Fibroblast of the conjunctiva (primary cell): ENCODE results near the gene GBF1.

ENCODE experiments used
- DNase-seq: peaks from one replicate; pipeline ENCODE4 v3.0.0-alpha.2; 2010; ENCODE audit warnings: low read depth

Gene GBF1

GRCh38 chr10:102394801-102395399, 149.6 kb downstream of the GBF1 start:
- DNase-seq, result no peak

DNA sequence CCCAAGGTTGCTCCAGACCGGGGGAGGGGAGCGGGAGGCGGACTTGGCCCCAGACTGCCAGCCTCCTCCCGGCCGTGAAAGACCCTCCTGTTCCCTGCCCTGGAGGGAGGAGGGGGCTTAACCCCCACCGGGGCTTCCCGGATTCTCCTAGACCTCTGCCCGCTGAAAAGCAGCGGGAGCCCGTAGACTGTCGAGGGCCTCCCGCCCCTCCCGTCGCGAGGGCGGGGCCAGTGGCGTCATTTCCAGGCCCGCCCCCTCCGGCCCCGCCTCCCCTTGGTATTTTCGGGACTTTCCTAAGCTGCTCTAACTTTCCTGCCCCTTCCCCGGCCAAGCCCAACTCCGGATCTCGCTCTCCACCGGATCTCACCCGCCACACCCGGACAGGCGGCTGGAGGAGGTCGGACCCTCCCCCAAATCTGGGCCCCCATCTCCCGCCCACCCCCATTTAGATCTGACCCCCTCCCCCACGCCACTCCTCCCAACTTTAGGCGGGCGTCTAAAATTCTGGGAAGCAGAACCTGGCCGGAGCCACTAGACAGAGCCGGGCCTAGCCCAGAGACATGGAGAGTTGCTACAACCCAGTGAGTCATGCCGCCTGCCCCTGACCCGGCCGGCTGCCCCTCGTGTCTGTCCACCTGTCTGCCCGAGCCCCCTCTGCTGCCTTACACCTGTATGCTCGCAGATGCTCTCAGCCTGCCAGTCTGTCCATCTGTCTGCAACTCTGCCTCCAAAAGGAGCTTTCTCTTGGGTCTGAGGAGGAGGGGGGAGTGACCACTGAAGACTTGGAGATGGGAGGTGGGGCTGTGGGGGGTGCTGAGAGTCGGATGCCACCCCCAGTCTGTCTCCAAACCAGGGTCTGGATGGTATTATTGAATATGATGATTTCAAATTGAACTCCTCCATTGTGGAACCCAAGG, 150.3 kb downstream of the GBF1 start, which contains the start of gene NFKB2:
NFKB2 (plus strand) TSS at position 306 of the 917 bp plus-strand sequence; CDS start at position 561, 255 bp downstream.
- peak; percentile 63 for DNase-seq

GRCh38 chr10:102396317-102396650, 151.0 kb downstream of the GBF1 start:
- no peak for DNase-seq

DNA sequence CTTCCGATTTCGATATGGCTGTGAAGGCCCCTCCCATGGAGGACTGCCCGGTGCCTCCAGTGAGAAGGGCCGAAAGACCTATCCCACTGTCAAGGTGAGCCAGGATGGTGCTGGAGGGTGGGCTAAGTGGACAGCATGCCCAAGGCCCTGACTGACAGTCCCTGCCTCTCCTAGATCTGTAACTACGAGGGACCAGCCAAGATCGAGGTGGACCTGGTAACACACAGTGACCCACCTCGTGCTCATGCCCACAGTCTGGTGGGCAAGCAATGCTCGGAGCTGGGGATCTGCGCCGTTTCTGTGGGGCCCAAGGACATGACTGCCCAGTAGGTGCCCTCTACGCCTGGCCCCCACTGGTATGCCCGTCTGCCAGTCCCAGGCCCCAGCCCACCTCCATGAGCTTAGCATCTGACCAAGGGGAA, 151.4 kb downstream of the GBF1 start:
- DNase-seq, result no peak

DNA sequence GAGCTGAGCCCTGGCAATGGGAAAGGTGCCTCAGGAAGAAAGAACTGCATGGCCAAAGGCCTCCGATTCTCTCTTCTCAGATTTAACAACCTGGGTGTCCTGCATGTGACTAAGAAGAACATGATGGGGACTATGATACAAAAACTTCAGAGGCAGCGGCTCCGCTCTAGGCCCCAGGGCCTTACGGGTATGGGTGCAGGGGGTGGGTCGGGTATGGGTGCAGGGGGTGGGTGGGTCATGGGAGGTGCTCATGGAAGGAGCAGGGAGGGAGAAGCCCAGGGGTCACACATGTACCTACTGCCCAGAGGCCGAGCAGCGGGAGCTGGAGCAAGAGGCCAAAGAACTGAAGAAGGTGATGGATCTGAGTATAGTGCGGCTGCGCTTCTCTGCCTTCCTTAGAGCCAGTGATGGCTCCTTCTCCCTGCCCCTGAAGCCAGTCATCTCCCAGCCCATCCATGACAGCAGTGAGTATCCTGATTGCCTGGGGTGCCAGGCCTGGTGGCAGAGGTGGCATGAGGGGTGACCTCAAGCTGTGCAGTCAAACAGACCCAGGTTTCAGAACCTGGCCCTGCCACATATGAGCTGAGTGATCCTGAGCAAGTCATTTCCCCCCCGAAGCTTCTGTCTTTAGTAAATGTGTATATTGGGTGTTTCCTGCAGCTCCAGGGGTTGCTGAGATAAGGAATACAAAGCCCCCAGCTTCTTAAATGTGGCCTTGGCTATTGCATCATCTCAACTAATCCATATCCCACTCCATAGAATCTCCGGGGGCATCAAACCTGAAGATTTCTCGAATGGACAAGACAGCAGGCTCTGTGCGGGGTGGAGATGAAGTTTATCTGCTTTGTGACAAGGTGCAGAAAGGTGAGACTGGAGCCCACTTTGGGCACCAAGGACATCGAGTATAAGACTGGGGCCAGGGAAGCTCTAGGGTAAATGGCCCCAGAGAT, 152.2 kb downstream of the GBF1 start:
- DNase-seq, result no peak

DNA sequence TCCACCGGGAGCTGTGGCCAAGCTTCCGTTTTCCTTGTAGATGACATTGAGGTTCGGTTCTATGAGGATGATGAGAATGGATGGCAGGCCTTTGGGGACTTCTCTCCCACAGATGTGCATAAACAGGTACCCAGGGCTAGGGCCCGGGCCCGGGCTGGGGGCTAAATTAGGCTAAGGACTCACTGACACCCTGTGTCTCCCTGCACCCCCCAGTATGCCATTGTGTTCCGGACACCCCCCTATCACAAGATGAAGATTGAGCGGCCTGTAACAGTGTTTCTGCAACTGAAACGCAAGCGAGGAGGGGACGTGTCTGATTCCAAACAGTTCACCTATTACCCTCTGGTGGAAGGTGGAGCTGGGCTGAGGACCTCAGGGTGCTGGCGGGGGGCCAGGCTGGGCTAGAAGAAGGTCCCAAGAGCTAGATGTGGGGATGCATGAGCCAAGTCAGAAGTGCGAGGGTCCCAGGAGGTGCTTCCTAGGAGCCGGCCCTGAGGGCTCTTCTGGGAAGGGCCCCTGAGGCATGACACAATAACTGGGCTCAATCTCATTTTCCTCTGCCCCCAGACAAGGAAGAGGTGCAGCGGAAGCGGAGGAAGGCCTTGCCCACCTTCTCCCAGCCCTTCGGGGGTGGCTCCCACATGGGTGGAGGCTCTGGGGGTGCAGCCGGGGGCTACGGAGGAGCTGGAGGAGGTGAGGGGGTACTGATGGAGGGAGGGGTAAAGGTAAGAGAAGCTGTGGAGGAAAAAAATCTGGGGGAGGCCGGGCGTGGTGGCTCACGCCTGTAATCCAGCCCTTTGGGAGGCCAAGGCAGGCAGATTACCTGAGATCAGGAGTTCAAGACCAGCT, 153.1 kb downstream of the GBF1 start:
- DNase-seq, result no peak

DNA sequence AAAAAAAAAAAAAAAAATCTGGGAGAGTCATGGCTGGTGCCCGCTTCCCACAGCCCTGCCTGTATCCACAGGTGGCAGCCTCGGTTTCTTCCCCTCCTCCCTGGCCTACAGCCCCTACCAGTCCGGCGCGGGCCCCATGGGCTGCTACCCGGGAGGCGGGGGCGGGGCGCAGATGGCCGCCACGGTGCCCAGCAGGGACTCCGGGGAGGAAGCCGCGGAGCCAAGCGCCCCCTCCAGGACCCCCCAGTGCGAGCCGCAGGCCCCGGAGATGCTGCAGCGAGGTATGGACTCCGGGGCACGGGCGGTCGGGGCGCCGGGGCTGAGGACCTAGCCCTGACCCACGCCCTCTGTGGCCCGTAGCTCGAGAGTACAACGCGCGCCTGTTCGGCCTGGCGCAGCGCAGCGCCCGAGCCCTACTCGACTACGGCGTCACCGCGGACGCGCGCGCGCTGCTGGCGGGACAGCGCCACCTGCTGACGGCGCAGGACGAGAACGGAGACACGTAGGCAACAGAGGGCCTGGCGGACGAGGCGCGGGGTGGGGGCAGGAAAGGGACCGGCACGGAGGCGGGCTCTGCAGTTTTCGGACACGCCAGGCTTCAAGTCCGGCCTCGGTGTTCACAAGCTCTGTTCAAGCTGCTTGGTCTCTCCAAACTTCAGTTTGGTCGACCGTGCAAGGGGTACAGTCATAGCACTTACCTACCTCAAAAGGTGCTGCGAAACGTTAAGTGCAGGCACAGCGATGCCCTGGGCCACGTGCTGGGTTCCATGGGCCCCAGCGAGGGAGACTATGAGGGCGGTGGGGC, 154.1 kb downstream of the GBF1 start:
- DNase-seq, result peak; percentile 68

- no peak for DNase-seq
Measured at GRCh38 chr10:102400076-102400475, 154.7 kb downstream of the GBF1 start.

GRCh38 chr10:102400598-102401341, 155.4 kb downstream of the GBF1 start:
- no peak for DNase-seq

GRCh38 chr10:102401342-102401654, 156.0 kb downstream of the GBF1 start:
- no peak for DNase-seq

DNA sequence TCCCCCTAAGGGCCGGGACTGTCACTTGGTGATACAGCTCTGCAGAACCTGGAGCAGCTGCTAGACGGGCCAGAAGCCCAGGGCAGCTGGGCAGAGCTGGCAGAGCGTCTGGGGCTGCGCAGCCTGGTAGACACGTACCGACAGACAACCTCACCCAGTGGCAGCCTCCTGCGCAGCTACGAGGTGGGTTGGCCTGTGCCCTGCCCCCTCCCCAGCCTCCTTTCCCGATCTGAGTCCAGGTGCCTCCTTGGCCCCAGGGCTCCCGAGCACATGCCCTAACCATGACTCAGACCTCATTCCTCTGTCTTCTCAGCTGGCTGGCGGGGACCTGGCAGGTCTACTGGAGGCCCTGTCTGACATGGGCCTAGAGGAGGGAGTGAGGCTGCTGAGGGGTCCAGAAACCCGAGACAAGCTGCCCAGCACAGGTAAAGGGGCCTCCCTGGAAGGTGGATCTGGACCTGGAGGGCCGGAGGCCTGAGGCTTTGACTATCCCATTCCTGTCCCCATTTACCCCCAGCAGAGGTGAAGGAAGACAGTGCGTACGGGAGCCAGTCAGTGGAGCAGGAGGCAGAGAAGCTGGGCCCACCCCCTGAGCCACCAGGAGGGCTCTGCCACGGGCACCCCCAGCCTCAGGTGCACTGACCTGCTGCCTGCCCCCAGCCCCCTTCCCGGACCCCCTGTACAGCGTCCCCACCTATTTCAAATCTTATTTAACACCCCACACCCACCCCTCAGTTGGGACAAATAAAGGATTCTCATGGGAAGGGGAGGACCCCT, 156.6 kb downstream of the GBF1 start:
- no peak for DNase-seq

DNA sequence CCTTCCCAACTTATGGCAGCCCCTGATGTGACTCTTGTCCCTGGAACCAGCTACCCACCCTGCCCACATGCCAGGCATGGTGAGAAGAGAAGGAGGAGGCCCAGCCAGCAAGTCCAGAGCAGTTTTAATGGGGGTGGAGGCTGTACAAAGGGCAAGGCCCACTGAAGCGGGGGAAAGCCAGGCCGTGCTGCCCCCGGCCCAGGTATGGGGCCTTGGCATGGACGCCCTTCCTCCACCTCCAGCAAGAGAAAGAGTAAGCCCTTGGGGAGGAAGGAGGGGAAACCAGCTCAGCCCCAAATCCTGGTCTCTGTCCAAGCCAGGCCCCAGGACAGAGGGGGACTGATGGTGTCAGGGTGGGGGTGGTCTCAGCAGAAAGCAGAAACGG, 157.2 kb downstream of the GBF1 start:
- no peak for DNase-seq

- DNase-seq, result no peak
Measured at GRCh38 chr10:102403115-102403514, 157.8 kb downstream of the GBF1 start.

DNA sequence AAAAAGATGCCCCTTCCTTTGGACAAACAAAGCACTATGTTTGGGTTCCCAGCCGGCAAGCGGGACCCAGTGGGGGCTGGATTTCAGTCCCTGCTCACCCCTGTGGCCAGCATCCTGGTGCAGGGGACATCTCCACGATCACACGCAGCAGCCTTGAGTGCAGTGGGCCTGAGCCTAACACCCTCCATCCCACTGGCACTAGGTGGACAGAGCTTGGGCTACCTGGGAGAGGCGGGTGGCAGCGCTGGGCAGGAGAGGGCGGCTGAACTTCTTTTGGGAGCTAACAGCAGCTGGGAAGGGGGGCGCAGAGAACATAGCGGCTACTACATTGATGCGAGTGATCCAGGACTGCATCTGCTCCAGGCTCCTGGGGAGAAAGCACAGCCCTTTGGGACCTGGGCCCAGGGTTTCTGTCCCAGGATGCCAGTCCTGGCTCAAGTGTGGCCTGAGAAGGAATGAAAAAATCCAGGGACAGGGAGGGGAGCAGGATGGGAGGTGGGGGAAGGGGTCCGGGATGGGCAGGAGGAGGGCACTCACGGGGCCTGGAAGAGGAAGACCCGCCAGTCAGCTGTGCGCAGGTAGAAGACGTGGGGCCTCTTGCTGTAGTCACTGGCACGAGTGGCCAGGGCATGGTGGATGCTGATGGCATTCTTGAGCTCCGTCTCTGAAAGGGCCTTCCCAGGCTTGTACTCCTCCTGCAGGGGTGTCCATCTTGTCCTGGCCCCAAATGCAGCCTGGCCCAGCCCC, 159.2 kb downstream of the GBF1 start:
- DNase-seq, result no peak

DNA sequence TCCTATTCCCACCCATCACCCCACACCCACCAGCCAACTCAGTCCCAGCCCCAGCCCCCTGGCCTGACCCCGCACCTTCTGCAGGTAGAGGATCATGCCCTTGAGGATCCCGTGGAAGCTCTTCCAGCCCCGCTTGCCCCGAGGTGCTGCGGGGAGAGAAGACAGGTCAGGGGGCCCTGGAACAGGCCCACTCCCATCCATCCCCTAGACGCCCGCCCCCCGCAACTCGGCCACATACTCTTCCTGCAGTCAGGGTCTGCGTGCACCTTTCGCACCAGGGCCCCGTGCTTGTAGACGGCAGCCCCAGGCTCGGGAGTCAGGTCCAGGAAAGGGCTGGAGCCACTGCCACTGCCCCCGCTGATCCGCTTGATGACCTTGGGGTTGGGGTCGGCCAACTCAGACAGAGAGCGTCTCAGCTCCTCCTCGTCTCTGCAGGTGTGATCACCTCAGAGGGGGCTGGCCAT, 159.8 kb downstream of the GBF1 start:
- no peak for DNase-seq

DNA sequence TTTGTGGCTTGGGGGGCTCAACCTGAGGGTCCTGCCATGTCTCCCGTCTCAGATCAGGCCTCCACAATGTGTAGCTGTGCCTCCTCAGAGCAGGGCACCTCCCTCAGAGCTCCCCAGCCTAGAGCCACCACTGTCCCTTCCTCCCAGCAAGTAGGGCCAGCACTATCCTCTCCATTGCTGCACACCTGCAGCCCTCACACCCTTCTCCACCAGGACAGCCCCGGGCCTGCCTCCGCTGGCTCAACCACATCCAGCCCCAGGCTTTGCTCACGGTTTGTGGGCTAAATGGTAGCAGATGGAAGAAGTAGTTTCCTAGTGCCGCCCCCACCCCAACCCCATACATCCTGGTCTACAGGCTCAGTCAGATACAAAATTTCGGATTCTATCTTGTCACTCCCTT, 160.3 kb downstream of the GBF1 start:
- no peak for DNase-seq

DNA sequence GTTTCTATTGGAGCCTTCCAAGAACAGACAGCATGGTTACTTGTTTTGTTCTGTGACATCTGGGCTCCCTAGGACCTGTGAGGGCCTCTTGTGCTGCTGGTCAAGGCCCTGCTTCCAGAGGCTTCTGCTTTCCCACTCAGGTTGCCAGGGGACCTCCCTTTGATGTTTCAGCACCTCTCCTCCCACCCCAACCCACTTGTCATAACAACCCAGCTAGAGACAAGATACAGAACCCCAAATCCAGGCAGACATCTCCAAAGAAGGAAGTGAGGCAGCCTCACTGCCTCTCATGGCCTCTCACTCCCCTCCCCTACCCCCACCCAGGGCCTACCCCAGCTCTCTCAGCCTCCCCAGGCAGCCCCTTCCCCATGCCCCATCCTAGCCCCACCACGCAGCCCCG, 161.5 kb downstream of the GBF1 start:
- no peak for DNase-seq

- DNase-seq, result no peak
Measured at GRCh38 chr10:102407425-102408130, 162.2 kb downstream of the GBF1 start.
